T follicular helper cell (primary cell): ENCODE measurements around the gene CBFA2T3.

Experiments used
- DNase-seq: peaks from one replicate; pipeline ENCODE4 v3.0.0-alpha.2; 2020; ENCODE audit warnings: low read depth

CBFA2T3 gene

GRCh38 chr16:88839026-88839529, 137.9 kb downstream of the CBFA2T3 start:
- DNase-seq, result no peak

DNA sequence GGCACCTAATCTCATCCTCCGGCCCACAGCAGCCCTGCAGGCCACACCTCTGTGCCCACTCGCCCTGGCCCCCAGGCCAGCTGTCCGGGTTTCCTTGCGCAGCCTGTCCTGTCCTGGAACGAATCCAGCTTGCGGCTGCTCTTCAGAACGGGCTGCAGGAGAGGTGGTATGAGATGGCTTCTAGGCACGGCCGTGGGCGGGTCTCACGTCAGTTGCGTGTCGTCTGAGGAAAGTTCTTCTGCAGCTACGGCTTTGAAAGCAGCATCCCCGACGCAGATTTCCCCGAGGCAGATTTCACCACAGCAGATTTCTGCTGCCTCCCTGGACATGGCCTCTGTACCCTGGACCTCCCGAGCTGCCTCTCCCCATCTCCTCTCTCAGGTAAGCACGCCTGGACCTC, 138.4 kb downstream of the CBFA2T3 start:
- DNase-seq, result no peak

- no peak for DNase-seq
Observed at GRCh38 chr16:88837806-88838205, 139.2 kb downstream of the CBFA2T3 start.

DNA sequence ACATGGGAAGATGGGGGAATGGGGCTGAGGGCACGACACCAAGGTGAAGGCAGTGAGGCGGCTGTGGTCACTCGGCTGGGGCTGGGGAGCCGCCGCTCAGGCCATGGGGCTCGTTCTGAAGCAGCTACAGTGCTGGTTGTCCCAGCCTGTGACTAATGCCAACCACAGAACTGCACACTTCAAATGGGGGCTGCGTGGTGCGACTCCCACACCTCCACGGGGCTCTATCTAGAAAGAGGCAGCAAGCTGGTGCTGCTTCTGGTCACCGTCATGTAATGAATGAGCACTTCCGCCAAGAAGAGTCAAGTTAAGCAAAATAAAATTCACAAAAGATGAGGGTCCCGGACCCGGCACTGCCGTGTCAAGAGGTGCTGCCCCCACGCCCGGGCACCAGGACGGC, 140.2 kb downstream of the CBFA2T3 start:
- no peak for DNase-seq

DNA sequence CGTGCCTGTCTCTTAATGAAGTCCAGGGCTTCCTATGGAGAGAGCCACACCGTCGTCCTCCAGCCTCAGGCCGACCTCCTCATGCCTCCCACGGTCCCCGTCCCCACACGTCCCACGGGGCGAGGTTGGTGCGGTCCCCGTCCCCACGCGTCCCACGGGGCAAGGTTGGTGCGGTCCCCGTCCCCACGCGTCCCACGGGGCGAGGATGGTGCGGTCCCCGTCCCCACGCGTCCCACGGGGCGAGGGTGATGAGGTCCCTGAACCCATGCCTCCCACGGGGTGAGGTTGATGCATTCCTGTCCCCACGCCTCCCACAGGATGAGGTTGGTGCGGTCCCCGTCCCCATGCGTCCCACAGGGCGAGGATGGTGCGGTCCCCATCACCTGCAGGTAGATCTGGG, 141.2 kb downstream of the CBFA2T3 start:
- no peak for DNase-seq

DNA sequence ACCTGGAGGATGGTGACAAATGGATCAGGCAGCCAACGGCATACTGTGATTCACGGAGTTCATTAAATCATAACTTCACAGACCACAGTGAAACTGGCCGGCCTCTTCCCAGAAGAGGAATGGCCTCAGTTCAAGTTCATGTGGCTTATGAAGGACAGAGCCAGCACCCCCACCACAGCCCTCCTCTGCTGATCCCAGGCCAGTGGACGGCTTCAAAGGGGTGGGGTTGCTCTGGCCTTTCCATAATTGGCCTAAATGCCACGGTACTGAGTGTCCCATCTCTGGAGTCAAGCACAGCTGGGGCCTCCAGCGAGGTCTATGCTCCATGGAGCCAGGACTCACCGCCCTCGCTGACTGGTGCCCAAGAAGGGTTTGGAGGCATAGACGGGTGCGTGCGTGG, 141.6 kb downstream of the CBFA2T3 start:
- no peak for DNase-seq

GRCh38 chr16:88834670-88835069, 142.3 kb downstream of the CBFA2T3 start:
- DNase-seq, result no peak

DNA sequence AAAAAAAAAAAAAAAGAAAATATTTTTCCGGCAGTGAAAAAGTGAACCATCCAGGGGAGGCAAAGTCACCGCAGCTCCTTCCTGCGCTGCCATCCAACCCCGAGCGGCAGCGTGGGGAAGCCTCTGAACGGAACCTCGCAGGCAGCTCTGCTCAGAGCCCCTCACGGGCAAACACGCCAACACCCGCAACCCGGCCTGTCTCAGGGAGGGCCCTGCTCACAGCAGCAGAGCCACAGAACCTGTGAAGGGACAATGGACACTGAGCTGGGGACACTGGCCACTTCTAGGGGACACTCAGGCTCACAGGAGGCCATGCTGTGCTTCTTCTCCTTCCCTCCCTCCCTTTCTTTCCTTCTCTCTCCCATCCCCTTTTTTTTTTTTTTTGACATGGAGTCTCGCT, 143.9 kb downstream of the CBFA2T3 start:
- DNase-seq, result no peak

- DNase-seq, result no peak
Observed at GRCh38 chr16:88831838-88832237, 145.2 kb downstream of the CBFA2T3 start.

DNA sequence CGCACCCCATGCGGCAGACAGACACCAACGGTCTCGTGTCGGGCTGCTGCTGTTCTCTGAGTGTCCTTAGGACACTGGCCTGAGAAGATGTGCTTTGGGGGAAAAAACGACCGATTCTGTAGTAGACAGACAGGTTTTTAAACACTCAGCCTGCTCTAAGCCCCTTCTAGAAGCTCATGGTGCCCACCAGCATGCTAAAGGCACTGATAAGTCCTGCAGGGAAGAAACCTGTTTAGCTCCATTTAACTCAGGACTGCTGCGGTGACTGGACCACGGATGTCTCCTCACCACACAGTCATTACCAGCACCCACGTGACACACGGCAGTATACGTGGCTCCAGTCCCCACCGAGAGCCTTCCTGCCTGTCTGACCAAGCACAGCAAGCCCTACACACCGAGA, 146.2 kb downstream of the CBFA2T3 start:
- no peak for DNase-seq

DNA sequence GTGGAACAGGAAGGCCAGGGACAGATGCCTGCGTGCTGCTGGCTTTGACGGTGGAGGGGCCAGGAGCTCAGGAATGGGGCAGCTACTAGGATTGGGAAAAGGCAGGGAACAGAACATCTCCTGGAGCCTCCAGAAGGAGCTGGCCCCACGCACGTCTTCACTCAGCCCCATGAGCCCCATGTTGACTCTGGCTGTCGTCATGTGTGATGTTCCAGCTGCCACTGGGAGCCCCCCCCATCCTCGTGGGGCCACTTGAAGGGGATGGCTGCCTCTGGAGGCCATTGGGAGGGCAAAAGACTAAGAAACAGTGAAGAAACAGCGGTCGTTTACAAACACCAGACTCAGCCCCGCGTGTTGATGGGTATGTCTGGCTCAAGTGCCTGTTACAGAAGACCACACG, 146.7 kb downstream of the CBFA2T3 start:
- no peak for DNase-seq

GRCh38 chr16:88828711-88829110, 148.3 kb downstream of the CBFA2T3 start:
- DNase-seq, result no peak

DNA sequence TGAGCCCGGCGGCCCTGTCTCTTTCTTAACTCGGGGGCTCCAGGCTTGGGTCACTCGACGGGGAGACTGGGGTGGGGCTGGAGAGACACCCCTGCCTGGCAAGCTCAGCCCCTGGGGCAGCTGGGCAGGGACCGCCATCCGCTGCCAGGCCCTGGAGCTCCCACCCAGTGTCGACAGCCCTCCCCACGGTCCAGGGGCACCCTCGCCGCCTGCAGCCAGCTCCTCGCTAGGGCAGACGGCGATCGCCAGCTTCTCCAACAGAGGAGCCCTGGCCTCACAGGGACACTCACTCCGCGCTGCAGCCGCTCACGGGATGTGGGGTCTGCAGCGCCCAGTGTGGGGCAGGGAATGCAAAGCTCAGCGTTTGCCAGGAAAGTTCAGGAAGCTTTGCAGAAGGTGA, 149.3 kb downstream of the CBFA2T3 start:
- no peak for DNase-seq

DNA sequence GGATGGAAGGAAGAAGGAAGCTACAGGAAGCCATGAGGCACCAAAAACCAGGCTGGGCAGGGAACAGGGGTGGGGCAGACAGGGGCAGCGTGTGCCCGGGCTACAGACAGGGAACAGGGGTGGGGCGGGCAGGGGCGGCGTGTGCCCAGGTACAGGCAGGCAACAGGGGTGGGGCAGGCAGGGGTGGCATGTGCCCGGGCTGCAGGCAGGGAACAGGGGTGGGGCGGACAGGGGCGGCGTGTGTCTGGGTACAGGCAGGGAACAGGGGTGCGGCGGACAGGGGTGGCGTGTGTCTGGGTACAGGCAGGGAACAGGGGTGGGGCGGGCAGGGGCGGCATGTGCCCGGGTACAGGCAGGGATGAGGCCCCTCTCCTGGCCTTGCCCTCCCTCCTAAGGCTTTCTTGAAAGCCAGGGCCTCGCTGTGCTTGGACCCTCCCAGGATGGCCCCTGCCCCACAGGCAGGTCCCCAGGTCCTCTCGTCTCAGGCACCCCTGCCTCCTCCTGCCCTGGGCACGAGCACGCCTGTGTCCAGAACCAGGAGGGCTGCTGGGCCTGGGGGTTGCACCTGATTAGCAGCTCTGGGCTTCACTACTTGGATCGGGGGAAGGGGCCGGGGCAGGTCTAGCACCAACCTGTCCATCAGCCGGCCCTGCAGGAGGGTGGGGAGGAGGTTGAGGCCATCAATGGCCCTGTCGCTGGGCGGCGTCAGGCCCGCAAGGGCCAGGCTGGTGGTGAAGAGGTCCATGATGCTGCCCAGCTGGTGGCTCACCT, 150.8 kb downstream of the CBFA2T3 start:
- no peak for DNase-seq

DNA sequence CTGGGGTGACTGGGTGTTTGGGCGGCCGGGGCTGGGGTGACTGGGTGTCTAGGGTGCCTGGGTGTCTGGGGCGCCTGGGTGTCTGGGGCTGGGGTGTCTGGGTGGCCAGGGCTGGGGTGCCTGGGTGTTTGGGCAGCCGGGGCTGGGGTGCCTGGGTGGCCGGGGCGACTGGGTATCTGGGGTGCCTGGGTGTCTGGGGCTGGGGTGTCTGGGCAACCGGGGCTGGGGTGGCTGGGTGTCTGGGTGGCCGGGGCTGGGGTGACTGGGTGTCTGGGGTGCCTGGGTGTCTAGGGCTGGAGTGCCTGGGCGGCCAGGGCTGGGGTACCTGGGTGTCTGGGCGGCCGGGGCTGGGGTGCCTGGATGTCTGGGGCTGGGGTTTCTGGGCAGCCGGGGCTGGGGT, 151.9 kb downstream of the CBFA2T3 start:
- no peak for DNase-seq
